HG02610 (cell line): Measurements from ENCODE around the gene MESP2.

Experiments
- ATAC-seq: cut with Tn5 transposase; IDR thresholded peaks from one replicate; pipeline ENCODE4 v1.9.1; 2021; ENCODE audit warnings: mild to moderate bottlenecking, moderate library complexity; ENCODE audit not compliant: unreplicated experiment

MESP2 gene

DNA sequence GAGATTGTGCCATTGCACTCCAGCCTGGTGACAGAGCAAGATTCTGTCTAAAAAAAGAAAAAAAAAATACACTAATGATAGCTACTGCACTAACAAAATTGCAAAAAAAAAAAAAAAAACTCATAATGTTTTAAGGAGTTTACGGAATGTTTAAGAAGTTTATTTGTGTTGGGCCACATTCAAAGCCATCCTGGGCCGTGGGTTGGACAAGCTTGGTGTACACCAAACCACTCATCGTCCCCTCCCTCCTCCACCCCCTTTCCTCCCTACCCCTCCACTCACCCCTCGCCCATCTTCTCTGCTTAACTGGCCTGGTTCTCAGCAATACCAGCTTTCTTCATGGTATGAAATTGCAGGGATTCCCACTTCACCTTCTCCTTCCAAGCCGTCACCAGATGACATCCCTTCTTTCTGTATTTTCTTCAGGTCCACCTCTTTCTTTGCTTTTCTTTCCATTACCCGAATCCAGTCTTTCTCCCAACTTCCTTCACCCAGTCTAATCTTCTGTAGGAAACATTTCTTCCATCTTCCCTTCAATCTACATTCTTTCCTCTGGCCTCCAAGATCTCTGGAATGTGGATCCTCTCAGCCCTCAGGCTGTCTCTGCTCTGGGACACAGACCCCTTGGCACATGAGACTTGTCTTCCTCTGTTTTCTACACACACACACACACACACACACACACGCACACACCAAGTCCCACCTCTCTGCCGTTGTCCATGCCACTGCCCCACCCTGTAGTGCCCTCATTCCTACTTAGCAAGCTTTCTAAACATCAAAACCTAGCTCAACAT lies 21.6 kb upstream of the MESP2 start:
- ATAC-seq, result no peak

DNA sequence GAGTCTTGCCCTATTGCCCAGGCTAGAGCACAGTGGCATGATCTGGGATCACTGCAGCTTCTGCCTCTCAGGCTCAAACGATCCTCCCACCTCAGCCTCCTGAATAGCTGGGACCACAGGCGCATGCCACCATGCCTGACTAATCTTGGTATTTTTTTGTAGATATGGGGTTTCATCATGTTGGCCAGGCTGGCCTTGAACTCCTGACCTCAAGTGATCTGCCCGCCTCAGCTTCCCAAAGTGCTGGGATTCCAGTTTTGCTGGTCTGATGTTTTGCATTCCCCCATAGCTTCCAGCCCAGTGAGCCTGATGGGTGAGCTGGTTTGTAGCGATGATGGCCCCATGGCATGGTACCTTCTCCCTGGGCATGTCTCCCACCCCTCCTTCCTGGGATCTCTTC lies 20.4 kb upstream of the MESP2 start:
- ATAC-seq, result no peak

DNA sequence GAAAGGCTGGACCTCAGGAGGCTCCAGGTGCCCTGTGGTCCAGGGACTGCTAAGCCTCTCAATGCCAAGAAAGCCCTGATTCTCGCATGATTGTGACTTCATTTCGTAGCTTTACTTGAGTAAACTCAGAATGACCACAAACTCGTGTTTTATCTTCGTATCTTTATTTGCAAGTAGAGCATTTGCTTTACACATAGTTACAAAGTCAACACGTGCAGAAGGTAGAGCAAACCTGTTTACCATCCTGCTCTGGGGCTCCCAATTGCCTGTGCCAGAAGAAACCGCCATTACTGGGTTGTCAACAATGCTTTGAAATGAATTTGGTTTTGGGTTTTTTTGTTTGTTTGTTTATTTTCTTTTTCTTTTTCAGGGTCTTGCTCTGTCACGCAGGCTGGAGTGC lies 19.2 kb upstream of the MESP2 start:
- ATAC-seq, result no peak

DNA sequence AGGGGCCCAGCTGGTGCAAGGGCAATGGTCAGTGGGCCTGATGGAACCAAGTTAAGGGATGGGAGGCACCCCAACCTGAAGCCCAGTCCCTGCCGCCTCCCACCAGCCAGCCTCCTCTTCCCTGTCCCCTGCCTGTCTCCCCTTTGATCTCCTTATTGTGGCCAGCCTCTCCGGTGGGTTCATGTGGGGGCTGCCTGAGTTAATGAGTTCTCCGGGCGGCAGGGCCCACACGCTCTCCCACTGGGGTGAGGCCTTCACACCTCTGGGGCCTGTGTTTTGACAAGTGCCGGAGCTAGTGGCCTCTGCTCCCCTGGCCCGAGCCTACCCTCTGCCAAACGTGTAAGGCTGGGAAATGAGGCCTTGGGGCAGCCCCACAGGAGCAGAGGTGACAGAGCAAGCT lies 17.8 kb upstream of the MESP2 start:
- ATAC-seq, result no peak

DNA sequence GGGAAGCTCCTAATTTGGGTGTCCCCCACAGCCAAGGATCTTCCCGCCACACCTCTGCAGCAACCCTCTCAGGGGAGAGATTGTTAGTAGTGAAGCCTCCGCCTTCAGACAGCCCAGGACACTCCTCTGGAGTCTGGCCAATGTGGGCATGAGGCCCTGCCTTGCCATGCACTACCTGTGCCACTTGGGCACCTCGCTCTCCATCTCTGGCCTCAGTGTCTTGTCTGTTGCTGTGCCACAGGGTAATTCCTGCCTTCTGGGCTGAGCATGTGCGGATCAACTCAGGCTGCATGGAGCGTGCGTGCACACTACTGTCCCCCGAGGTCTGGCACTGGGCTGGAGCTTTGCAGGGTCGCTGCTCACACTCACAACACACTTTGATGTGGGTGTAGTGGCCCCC lies 17.2 kb upstream of the MESP2 start:
- ATAC-seq, result no peak

DNA sequence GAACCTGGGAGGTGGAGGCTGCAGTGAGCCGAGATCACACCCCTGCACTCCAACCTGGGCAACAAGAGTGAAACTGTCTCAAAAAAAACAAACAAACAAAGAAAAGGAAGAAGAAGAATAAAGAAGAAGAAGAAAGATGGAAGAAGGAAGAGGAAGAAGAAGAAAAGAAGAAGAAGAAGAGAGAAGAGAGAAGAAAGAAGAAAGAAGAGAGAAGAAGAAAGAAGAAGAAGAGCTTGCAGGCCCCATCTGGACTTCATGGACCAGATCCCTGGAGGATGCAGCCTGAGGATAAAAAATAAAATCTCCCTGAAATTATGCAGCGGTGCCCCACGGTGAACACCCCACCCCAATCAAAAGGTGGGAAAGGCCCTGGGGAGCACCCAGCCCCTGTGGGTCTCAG lies 16.3 kb upstream of the MESP2 start:
- no peak for ATAC-seq

DNA sequence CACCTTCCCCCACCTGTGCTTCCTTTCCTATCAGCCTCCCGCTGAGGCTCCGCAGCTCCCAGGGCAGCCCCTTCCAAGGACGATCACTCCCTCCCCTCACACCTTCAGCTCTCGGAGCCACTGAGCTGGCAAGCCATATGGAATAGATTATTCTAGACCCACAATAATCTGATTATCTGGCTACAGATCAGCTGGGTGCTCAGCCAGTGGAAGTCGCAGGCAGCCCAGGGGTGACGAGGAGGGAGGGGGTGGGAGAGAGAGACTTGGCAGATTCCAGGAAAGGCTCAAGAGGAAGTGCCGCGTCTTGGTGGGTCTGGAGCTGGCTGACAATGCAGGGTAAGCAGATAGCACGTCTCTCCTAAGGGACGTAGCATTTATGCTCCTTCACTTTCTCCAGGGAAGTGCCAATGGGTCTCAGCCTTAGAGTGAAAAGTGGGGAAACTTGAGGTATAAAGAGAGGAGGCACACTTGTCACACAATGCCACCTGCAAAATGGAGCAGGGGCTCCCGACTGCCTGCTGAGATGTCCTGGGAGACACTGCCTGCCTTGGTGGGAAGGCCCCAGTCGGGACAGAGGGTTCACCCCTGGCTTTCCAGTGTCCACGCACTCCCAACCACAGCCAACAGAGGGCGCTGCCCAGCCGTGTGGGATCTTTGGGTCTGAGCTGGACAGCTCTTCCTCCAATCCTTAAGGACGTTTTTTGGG lies 15.7 kb upstream of the MESP2 start:
- ATAC-seq, result no peak

DNA sequence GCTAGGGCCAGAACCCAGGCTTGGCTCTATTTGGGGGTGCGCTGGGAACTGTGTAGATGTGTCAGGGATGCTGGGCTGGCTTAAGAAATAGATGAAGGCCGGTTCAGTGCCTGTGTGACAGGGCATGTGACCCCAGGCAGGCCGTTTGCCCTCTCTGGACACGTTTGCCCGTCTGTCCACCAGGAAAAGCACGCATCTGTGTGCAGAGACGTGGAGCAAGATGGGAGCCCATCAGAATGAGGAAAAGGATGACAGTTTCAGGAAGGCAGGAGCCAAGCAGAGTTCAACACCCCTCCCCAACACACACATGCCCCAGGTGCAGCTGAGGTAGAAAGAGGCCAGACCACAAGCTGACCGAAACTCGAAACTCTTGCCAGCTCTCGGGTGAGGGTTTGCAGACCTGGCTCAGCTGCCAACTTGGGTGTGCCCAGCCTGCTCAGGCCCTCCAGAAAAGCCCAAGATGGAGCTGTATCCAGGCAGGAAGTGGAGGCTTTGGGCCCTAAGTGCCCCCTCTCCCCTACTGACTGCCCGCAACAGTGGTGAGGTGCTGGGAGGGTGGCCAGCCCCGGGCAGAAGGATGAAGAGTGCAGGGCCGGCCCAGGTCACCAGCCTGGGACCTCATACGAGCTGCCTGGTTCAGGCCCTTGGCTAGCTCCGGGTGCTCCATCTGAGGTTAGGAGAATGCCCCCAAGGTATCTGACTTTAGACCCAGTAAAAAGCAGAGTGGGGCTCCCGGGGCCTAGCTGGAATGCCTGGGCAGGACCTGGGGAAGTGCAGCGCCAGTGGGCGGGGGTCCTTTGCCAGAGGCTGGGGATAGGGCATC lies 14.9 kb upstream of the MESP2 start:
- ATAC-seq, result no peak

DNA sequence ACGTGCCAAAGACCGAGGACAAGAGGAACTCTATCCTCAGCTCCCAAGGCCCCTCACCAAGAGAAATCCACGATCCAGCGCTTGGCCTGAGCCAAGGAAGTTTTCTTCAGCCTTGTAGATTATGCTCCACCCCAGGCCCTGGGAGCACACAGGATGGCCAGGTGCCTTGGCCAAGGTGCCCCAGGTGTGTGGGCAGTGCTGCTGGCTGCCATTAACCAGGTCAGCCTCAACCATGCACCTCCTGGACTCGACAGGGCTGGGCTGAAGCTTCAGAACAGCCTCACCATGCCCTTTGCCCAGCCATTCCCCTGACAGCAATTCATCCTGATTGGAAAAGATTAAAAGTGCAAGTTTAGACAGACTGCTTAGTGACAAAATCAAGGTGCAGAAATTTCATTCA lies 14.2 kb upstream of the MESP2 start:
- no peak for ATAC-seq

DNA sequence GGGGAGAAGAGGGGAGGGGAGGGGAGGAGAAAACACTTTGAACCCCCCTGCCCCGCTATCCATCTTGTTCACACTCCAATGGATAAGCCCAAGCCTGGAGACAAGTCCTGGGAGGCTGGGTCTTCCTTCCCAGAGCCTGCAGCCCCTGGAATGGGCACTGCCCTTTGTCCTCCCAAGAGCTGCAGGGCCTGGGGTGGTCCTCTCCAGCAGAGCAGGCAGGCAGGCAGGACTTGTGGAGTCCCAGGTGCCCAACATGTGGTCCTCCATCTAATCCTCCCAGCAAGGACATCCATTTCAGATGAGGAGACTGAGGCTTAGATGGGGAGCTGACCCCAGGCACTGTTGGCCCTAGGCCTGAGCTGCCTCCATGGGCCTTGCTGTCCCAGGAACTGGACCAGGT lies 10.4 kb upstream of the MESP2 start:
- ATAC-seq, result no peak

DNA sequence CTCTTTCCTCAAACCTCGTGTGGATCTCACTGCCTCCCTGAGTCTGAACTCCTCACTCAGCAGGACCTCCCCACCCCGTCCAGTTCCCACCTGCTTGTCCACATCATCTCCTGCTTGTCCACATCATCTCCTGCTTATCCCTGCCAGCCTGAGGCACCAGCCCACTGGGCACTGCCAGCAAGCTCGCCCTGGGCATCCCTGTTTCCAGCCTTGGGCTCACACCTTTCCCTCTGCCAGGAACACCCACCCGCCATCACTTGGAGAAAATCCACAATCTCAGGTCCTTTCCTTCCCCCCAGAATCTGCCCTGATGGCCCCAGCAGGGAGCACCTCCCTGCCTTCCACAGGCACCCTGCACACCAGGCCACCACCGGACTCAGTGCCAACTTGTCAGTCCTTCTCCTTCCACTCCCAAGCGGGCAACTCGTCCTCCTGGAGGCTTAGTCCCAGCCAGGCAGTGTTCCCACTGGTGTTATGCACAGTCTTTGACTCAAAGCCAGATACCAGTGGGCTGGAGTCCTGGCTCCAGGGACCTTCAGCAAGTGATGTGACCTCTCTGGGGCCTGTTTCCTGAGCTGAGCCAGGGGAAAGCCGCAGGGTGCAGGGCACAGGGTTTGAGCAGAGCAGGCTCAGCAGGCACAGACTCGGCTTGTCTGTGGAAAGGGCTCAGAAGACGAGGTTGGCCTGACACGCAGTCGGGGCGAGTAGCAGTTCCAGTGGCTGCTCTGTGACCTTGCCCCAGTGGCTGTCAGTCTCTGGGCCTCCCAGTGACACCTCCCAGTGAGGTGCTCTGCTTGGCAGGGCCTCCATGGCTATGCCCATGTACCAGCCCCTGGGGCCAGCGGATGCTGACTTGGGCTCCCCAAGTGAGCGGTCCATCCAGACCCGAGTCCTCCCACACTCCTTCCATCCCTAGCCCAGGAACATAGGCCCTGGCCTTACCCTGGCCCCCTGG lies 9.5 kb upstream of the MESP2 start:
- ATAC-seq, result no peak

DNA sequence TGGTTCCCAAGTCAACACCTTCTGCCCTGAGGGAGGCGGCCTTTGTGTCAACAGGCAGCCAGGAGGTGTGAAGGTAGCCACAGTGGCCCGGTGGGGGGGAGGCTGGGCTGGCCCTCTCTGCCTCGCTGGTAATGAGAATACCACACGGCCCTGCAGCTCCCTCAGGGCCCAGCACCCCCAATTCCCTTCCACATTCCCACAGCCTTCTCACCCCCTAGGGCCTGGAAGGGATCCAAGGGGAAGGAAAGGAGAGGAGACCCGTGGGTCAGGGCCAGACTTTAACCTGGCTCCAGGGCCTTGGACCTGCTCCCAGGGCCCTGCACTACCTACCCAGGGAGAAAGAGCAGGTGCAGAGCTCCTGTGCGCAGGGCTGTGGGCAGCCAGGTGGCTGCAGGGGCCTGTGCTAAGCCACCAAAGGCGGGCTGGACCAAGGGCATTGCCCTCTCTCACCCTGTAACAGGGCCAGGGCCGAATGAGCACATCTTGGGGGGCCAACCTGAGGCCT lies 8.7 kb upstream of the MESP2 start:
- ATAC-seq, result no peak

DNA sequence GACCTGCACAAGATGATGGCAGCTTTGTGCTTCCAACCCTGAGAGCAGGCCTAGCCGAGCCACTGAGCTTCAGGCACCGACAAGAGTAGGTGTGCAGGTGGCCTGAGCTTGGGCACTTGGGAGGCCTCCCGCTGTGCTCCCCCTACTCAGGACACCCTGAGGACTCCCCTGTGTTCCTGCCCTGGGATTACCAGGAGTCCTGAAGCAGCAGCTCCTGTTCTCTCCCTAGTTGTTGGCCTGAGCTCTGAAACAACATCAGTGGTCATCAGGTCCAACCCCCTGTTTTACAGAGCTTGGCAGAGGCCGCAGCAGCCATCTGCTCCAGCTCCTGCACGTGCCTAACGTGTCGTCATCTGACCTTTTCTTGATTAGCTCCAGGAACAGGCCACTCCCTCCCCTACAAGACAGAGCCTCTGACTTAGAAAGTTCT lies 8.0 kb upstream of the MESP2 start:
- ATAC-seq, result no peak

DNA sequence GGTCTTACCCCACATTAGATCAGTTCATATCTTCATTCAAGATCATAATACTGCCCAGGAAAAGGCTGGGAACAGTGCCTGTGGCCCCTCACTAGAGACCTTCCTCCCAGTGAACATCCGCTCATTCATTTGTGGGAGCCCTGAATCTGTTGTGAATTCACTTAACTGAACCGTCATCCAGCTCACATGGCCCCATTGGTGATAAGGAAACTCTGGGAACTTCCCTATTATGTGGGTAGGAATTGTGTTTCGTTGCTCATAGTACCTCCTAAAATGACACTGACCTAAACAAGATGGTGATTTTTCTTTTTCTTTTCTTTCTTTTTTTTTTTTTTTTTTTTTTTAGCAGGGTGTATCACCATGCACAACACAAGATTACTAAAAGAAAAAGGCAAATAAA lies 6.8 kb upstream of the MESP2 start:
- no peak for ATAC-seq

DNA sequence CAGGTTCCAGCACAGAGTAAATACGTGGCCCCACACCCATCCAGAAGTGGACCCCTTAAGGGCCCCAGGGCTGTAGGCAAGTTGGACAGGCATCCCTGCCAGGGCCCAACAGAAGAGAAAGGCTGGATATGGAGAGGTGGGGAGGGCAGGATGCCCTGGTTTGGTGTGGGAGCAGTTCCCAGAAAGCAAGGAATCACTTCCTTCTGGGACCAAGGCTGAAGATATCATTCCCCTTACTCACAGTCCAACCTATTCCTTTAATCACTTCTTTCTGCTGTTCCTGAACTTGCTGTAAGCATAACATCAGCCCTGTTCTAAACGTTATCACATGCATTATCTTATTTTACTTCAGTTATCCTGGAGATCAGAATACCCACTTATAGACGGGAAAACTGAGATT lies 6.1 kb upstream of the MESP2 start:
- no peak for ATAC-seq

DNA sequence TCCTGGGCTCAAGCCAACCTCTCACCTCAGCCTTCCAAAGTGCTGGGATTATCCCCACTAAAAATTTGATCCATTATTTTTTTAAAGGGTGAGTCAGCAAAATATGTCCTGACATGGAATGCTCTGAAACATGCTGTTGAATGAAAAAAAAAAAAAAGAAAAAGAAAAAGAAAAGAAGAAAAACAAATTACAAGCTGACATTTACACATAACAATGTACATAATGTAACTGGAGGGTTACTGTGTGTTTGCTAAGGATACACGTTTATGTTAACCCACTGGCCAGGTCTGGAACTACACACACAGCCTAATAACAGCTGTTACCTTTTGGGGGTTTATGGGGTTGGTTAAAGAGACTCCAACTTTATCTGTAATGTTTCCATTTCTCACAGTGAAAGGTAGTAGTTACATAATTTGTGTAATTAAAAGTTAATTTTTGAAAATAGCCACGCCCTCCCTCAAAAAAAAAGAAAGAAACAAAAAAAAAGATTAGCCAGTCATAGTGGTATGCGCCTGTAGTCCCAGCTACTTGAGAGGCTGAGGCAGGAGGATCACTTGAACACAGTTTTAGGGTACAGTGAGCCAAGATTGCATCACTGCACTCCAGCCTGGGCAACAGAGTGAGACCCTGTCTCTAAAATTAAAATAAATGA lies 3.1 kb upstream of the MESP2 start:
- no peak for ATAC-seq

DNA sequence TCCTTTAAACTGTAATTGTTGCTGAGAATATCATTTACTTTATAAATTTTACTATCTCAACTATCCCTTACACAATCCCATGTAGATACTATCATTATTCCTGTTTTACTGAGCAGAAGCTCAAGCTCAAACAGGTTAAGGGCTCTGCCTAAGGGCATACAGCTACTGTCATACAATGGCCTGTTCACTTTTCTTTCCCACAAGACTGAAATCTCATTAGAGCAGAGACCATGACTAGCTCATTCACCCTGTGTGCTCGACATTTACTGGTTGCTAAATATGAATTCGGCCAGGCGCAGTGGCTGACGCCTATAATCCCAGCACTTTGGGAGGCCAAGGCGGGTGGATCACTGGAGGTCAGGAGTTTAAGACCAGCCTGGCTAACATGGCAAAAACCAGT lies 1.6 kb upstream of the MESP2 start:
- ATAC-seq, result no peak

DNA sequence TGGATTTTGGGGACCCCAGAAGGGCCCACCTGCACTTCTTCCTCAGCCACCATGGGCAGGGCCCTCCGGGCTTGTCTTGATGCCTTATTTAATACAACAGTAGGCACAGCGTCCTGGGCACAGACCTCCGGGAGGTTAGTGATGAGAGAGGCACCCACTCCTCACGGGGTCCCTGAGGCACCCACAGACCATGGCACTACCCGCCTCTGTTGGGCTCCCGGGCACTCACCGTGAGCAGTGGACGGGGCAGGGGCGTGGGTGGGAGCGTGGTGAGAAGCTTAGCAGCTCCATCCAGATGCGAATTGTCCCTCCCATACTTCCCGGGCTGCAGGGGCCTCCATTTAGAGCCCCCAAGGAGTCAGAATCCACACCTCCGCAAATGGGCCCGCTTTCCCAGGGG lies 317 bp upstream of the MESP2 start:
- no peak for ATAC-seq

DNA sequence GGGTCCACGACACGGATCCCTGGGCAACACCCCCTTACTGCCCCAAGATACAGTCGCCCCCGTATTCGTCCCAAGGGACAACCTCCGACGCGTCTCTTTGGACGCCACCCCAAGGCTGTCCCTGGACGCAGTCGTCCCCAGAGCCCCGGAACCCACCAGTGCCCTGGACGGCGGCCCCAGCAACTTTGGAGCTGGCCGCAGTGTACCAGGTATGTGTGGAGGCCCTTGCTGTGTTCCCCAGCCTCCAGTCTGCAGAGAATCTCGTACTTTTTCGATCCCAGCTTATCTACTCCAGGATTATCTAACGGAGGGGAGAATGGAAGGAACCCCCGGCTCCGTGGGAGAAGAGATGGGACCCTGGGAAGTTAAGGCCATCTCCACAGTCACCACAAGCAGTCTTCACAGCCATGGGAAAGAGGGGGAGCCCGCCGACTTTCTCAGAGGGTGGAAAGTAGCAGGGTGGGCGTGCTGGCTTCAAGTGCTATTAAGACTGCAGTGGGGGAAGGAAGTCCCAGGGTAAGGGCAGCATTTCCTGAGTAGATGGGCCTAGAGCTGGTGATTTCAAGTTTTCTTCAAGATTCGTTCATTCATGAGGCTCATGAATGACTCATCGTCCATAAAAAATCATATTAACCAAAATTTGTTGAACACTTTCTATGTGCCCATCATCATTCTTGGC lies 1.1 kb downstream of the MESP2 start:
- ATAC-seq, result no peak
